Measurements from ENCODE around the gene ZNF780B. TPM values are rescaled to one million over a fixed set of nuclear protein-coding genes. Genes with fewer than 3 reads are reported as not detected.

The ZNF780B gene
- total and polyA plus RNA-seq, 2 donors (not counting 3 experiments of a cell fraction or from before 2014, with no cell fraction given): 2.6 to 13.5 TPM

DNA sequence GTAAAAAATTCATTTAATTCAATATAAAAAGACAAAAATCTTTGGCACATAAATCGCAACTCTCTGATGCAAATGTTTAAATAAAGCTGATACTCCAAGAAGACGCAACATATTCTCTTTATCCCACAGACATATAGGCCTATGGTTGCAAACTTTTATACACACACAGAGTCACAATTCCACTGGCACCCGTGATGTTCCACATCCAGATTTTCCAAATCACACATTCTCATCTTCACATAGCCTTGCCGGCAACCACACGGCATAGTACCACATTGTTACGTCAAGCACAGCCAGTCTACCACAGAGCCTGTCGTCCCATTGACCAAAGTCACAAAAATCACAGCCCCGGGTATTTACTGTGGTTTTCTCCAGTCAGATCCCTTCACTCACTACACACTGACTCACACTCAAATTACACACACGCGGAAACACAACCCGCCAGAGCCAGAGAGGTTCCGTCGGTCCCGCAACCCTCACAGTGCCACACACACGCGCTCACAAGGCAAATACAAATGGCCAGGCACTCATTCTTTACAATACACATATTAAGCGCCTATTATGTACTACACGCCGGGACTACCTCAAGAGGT, 59.7 kb downstream of the ZNF780B start:
- Histone ChIP-seq H3K36me3 (ENCODE audit: control insufficient read depth in 2 of 2, extremely low read depth in 1 of 2, insufficient read depth in 2 of 2, low read length in 2 of 2) (no peaks in the 10 kb centered on the region), H3K4me3 (replicated peaks in 1 of 3; ENCODE audit: insufficient read depth in 1 of 3, low read depth in 1 of 3, low read length in 3 of 3) (peak overlapping the region; percentile 42 to 76 (median 70)), H2AFZ (ENCODE audit: low read depth, low read length) (peak overlapping the region; percentile 94), H3K27ac (ENCODE audit: insufficient read depth, low read depth, low read length) (peak overlapping the region; percentile 74), H3K4me2 (ENCODE audit: insufficient read depth, low read length) (peak overlapping the region; percentile 59), H3K4me1 (ENCODE audit: control insufficient read depth, extremely low read depth, insufficient read depth, low read length) (peaks cover 11% of the 10 kb centered on the region), H3K27me3 (ENCODE audit: control insufficient read depth in 2 of 2, insufficient read depth in 2 of 2, low read length in 2 of 2) (no peaks in the 10 kb centered on the region), H3K9me1 (replicated peaks; ENCODE audit: control insufficient read depth, extremely low read depth, insufficient read depth, low read length) (no peaks in the 10 kb centered on the region), H3K9me3 (replicated peaks; ENCODE audit: control insufficient read depth, insufficient read depth, low read length) (no peaks in the 10 kb centered on the region), H3K9ac (replicated peaks; ENCODE audit: extremely low read depth, insufficient read depth, low read length) (peak overlapping the region; percentile 85), H4K20me1 (replicated peaks; ENCODE audit: control insufficient read depth, extremely low read depth, insufficient read depth, low read length) (no peaks in the 10 kb centered on the region), H3K79me2 (ENCODE audit: control insufficient read depth, insufficient read depth, low read length) (peaks cover 4% of the 10 kb centered on the region)
- dilution Hi-C loops (cut with MboI; ENCODE audit: extremely low pct_ligation_motif_present, low sequenced_read_pairs): no loop called here
- TSS peak; percentile 92 for BruUV-seq (replicated peaks)
- CTCF ChIA-PET: interaction anchor here (1.5 kb wide), 1 partner anchor 26 kb away, joined by 6 read pairs; the partner anchor contains the start of gene PSMC4
- no peak for DNase-seq (ENCODE audit: low read depth, low spot score)
- intact Hi-C loops (cut with micrococcal nuclease): loop anchor here (1.0 kb wide), 1 partner anchor 25 kb away; the partner anchor contains the start of gene PSMC4
- TF ChIP-seq POLR2AphosphoS5 (IDR thresholded peaks at IDR 0.05; ENCODE audit: insufficient read depth, low read depth, low read length): no peak
- no peak for TF ChIP-seq GATA2 (IDR thresholded peaks at IDR 0.05; ENCODE audit: insufficient read depth, insufficient read length, low read depth, low read length)
- no peak for TF ChIP-seq JUN (IDR thresholded peaks at IDR 0.05; ENCODE audit: borderline replicate concordance, insufficient read depth, insufficient read length, low read depth)
- TF ChIP-seq, protein P1, sequence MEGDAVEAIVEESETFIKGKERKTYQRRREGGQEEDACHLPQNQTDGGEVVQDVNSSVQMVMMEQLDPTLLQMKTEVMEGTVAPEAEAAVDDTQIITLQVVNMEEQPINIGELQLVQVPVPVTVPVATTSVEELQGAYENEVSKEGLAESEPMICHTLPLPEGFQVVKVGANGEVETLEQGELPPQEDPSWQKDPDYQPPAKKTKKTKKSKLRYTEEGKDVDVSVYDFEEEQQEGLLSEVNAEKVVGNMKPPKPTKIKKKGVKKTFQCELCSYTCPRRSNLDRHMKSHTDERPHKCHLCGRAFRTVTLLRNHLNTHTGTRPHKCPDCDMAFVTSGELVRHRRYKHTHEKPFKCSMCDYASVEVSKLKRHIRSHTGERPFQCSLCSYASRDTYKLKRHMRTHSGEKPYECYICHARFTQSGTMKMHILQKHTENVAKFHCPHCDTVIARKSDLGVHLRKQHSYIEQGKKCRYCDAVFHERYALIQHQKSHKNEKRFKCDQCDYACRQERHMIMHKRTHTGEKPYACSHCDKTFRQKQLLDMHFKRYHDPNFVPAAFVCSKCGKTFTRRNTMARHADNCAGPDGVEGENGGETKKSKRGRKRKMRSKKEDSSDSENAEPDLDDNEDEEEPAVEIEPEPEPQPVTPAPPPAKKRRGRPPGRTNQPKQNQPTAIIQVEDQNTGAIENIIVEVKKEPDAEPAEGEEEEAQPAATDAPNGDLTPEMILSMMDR (IDR thresholded peaks at IDR 0.05; ENCODE audit: extremely low read depth in 1 of 2, insufficient read depth in 1 of 2, low read depth in 1 of 2, low read length in 2 of 2): no peak
- TF ChIP-seq MYC (IDR thresholded peaks at IDR 0.05; ENCODE audit: low read depth, low read length): no peak
- no peak for TF ChIP-seq POLR2A (IDR thresholded peaks at IDR 0.05; ENCODE audit: low read depth, low read length)
- no peak for TF ChIP-seq FOS (IDR thresholded peaks at IDR 0.05; ENCODE audit: borderline replicate concordance, insufficient read depth, low read length)
- no peak for TF ChIP-seq EZH2 (IDR thresholded peaks at IDR 0.05; ENCODE audit: borderline replicate concordance, low read depth, low read length, severe bottlenecking)
- TF ChIP-seq, protein P2, sequence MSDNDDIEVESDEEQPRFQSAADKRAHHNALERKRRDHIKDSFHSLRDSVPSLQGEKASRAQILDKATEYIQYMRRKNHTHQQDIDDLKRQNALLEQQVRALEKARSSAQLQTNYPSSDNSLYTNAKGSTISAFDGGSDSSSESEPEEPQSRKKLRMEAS (IDR thresholded peaks at IDR 0.05; ENCODE audit: insufficient read depth, insufficient read length): no peak
- FAIRE-seq: no peak
- POLR2A ChIA-PET: interaction anchor here (1.2 kb wide), 1 partner anchor 26 kb away, joined by 4 read pairs; the partner anchor contains the start of gene PSMC4
